KOPT-K1 (cell line): ENCODE measurements around the gene ZFAND6.
"Not testable (repeated sequence)": the region's sequence is repeated elsewhere in the genome, so short reads cannot be mapped to it uniquely, and the experiment has no call there.

Source experiments
- H3K27ac ChIP-seq: fragments of 200-600 bp; sonication (generic); 2 replicates; pipeline ENCODE4 v1.5.1; 2016; ENCODE audit warnings: antibody characterized with exemption, mild to moderate bottlenecking, low read depth, low read length; ENCODE audit not compliant: poor library complexity, severe bottlenecking
- H3K36me3 ChIP-seq: fragments of 200-600 bp; sonication (generic); 2 replicates; pipeline ENCODE4 v1.5.1; 2017; ENCODE audit warnings: antibody characterized with exemption, mild to moderate bottlenecking, low read length, moderate library complexity; ENCODE audit not compliant: insufficient read depth
- H3K9me3 ChIP-seq: fragments of 200-600 bp; sonication (generic); 2 replicates; pipeline ENCODE4 v1.5.1; 2017; ENCODE audit warnings: antibody characterized with exemption, low read length, mild to moderate bottlenecking; ENCODE audit not compliant: insufficient read depth, poor library complexity, severe bottlenecking

Gene ZFAND6

GRCh38 chr15:80100247-80100646 is 40.8 kb downstream of the ZFAND6 start:
- no peak overlapping the region for H3K27ac ChIP-seq
- H3K9me3 ChIP-seq, result no peaks in the 10 kb centered on the region
- H3K36me3 ChIP-seq, result no peaks in the 10 kb centered on the region

- no peak overlapping the region for H3K27ac ChIP-seq
- no peaks in the 10 kb centered on the region for H3K36me3 ChIP-seq
- H3K9me3 ChIP-seq, result no peaks in the 10 kb centered on the region
Measured at GRCh38 chr15:80105193-80105592, 45.7 kb downstream of the ZFAND6 start.

- Histone ChIP-seq H3K9me3 (no peaks in the 10 kb centered on the region), H3K27ac (no peak overlapping the region), H3K36me3 (no peaks in the 10 kb centered on the region)
Measured at GRCh38 chr15:80105595-80105994, 46.1 kb downstream of the ZFAND6 start.

GRCh38 chr15:80106051-80106450 is 46.6 kb downstream of the ZFAND6 start:
- Histone ChIP-seq H3K36me3 (no peaks in the 10 kb centered on the region), H3K27ac (no peak overlapping the region), H3K9me3 (no peaks in the 10 kb centered on the region)

- Histone ChIP-seq H3K9me3 (no peaks in the 10 kb centered on the region), H3K36me3 (no peaks in the 10 kb centered on the region), H3K27ac (no peak overlapping the region)
Measured at GRCh38 chr15:80107204-80107603, 47.7 kb downstream of the ZFAND6 start.

- no peaks in the 10 kb centered on the region for H3K36me3 ChIP-seq
- no peak overlapping the region for H3K27ac ChIP-seq
- no peaks in the 10 kb centered on the region for H3K9me3 ChIP-seq
Measured at GRCh38 chr15:80107774-80108173, 48.3 kb downstream of the ZFAND6 start.

- Histone ChIP-seq H3K27ac (no peak overlapping the region), H3K9me3 (no peaks in the 10 kb centered on the region), H3K36me3 (no peaks in the 10 kb centered on the region)
Measured at GRCh38 chr15:80109388-80109787, 49.9 kb downstream of the ZFAND6 start.

- no peaks in the 10 kb centered on the region for H3K36me3 ChIP-seq
- H3K27ac ChIP-seq, result no peak overlapping the region
- no peaks in the 10 kb centered on the region for H3K9me3 ChIP-seq
Measured at GRCh38 chr15:80110920-80111319, 51.4 kb downstream of the ZFAND6 start.

- no peaks in the 10 kb centered on the region for H3K36me3 ChIP-seq
- H3K27ac ChIP-seq, result no peak overlapping the region
- no peaks in the 10 kb centered on the region for H3K9me3 ChIP-seq
Measured at GRCh38 chr15:80114114-80114513, 54.6 kb downstream of the ZFAND6 start.

GRCh38 chr15:80115021-80115420 is 55.5 kb downstream of the ZFAND6 start:
- no peak overlapping the region for H3K27ac ChIP-seq
- H3K9me3 ChIP-seq, result no peaks in the 10 kb centered on the region
- no peaks in the 10 kb centered on the region for H3K36me3 ChIP-seq

GRCh38 chr15:80118956-80119355 is 59.5 kb downstream of the ZFAND6 start:
- Histone ChIP-seq H3K27ac (no peak overlapping the region), H3K9me3 (no peaks in the 10 kb centered on the region), H3K36me3 (peaks cover 32% of the 10 kb centered on the region)

- Histone ChIP-seq H3K9me3 (no peaks in the 10 kb centered on the region), H3K27ac (no peak overlapping the region), H3K36me3 (peaks cover 41% of the 10 kb centered on the region)
Measured at GRCh38 chr15:80120636-80121035, 61.2 kb downstream of the ZFAND6 start.

GRCh38 chr15:80121546-80121945 is 62.1 kb downstream of the ZFAND6 start:
- Histone ChIP-seq H3K9me3 (no peaks in the 10 kb centered on the region), H3K27ac (no peak overlapping the region), H3K36me3 (peaks cover 50% of the 10 kb centered on the region)

- H3K27ac ChIP-seq, result no peak overlapping the region
- peaks cover 62% of the 10 kb centered on the region for H3K36me3 ChIP-seq
- H3K9me3 ChIP-seq, result no peaks in the 10 kb centered on the region
Measured at GRCh38 chr15:80123034-80123433, 63.6 kb downstream of the ZFAND6 start.

- peaks cover 55% of the 10 kb centered on the region for H3K36me3 ChIP-seq
- H3K27ac ChIP-seq, H3K9me3 ChIP-seq: not testable (repeated sequence)
Measured at GRCh38 chr15:80127253-80127652, 67.8 kb downstream of the ZFAND6 start.

- H3K9me3 ChIP-seq, result no peaks in the 10 kb centered on the region
- peaks cover 56% of the 10 kb centered on the region for H3K36me3 ChIP-seq
- no peak overlapping the region for H3K27ac ChIP-seq
Measured at GRCh38 chr15:80127911-80128310, 68.4 kb downstream of the ZFAND6 start.

GRCh38 chr15:80132382-80132781 is 72.9 kb downstream of the ZFAND6 start:
- Histone ChIP-seq H3K36me3 (peaks cover 62% of the 10 kb centered on the region), H3K9me3 (no peaks in the 10 kb centered on the region), H3K27ac (no peak overlapping the region)
